SK-N-SH treated with all-trans-retinoic acid at 6 μM for 48 hours (cell line): ENCODE measurements around the gene GALC.

Experiments
- ISL1 ChIP-seq: fragments of 250-450 bp; sonication (Bioruptor Pico); IDR thresholded peaks from 2 replicates; pipeline ENCODE4 v2.1.2; 2022; ENCODE audit warnings: mild to moderate bottlenecking, moderate library complexity
- TOX ChIP-seq: fragments of 250-450 bp; sonication (Bioruptor Pico); IDR thresholded peaks from 2 replicates; pipeline ENCODE4 v1.8.0; 2021; ENCODE audit warnings: mild to moderate bottlenecking, moderate library complexity, borderline replicate concordance
- ZFP3 ChIP-seq: fragments of 250-450 bp; sonication (Bioruptor Pico); IDR thresholded peaks from 2 replicates; pipeline ENCODE4 v1.5.0; 2020; ENCODE audit warnings: mild to moderate bottlenecking, moderate library complexity
- ZFP30 ChIP-seq: fragments of 450-650 bp; formaldehyde crosslinking; IDR thresholded peaks from 2 replicates; pipeline ENCODE4 v1.5.0; 2022; ENCODE audit warnings: mild to moderate bottlenecking, moderate library complexity
- ZNF8 ChIP-seq: fragments of 450-650 bp; formaldehyde crosslinking; IDR thresholded peaks from 2 replicates; pipeline ENCODE4 v1.5.0; 2020; ENCODE audit warnings: mild to moderate bottlenecking, moderate library complexity

DNA sequence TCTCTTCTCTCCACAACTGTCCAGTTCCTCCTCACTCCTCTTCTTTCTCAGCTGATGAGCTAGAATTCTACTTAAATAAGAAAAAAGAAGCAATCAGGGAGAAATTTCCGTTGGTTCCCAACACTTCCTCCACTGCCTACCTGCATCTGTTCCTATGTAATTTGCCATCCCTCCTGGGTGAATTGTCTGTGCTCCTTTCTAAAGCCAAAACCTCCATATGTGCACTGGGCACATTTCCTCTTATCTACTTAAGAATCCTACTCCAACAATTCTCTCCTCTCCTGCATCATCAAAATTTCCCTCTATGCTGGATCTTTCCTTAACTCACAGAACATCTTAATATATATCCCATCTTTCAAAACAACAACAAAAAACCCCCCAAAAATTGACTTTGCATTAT lies 47.2 kb upstream of the GALC start:
- TF ChIP-seq ZFP3 (CRISPR knock-in tag) (no peak), ZFP30 (CRISPR knock-in tag) (no peak), TOX (CRISPR knock-in tag) (no peak), ISL1 (CRISPR knock-in tag) (no peak), ZNF8 (CRISPR knock-in tag) (no peak)
